ENCODE results near the gene SEPTIN14.
"Not testable (repeated sequence)": the region's sequence is repeated elsewhere in the genome, so short reads cannot be mapped to it uniquely, and the experiment has no call there.

SEPTIN14 gene

GRCh38 chr7:55778631-55779030 is 83.9 kb downstream of the SEPTIN14 start:
- DNase-seq = no peak

GRCh38 chr7:55776196-55776595 is 86.4 kb downstream of the SEPTIN14 start:
- DNase-seq = no peak

- DNase-seq = no peak
Measured at GRCh38 chr7:55775051-55775420, 87.5 kb downstream of the SEPTIN14 start.

GRCh38 chr7:55774327-55775050 is 88.1 kb downstream of the SEPTIN14 start:
- no peak for DNase-seq

GRCh38 chr7:55770778-55771177 is 91.8 kb downstream of the SEPTIN14 start:
- DNase-seq = no peak

GRCh38 chr7:55753274-55753862 is 109.2 kb downstream of the SEPTIN14 start:
- DNase-seq = not testable (repeated sequence)

- not testable (repeated sequence) for DNase-seq
Measured at GRCh38 chr7:55744706-55745105, 117.8 kb downstream of the SEPTIN14 start.

Data from activated naive CD4-positive, alpha-beta T cell (primary cell).